Measurements from ENCODE around the gene ARHGAP31. TPM values are rescaled to one million over a fixed set of nuclear protein-coding genes. Genes with fewer than 3 reads are reported as not detected.
"Not testable (repeated sequence)": the region's sequence is repeated elsewhere in the genome, so short reads cannot be mapped to it uniquely, and the experiment has no call there.

ARHGAP31 gene
- total and polyA plus RNA-seq, 3 experiments from 2014 or later, result 3.4 to 25.8 (median 24.2) TPM

GRCh38 chr3:119316313-119316670 lies 22.1 kb downstream of the ARHGAP31 start:
- Histone ChIP-seq H3K27me3 (ENCODE audit: insufficient read depth, low read length, poor library complexity, severe bottlenecking) (no peaks in the 10 kb centered on the region), H3K4me3 (ENCODE audit: low read length) (no peak overlapping the region), H3K9me3 (ENCODE audit: low read length) (no peaks in the 10 kb centered on the region), H3K27ac (ENCODE audit: low read depth, low read length) (no peak overlapping the region), H3K4me1 (ENCODE audit: insufficient read depth, low read length) (no peaks in the 10 kb centered on the region), H3K36me3 (ENCODE audit: insufficient read depth, low read length) (no peaks in the 10 kb centered on the region)
- Mint-ChIP-seq H3K9me3 (no peaks in the 10 kb centered on the region), H3K4me1 (peaks cover 0 to 10% (median 0%) of the 10 kb centered on the region in 3 donors), H3K36me3 (peaks cover 0 to 8% (median 1%) of the 10 kb centered on the region in 3 donors), H3K27me3 (no peaks in the 10 kb centered on the region), H3K27ac (peak overlapping the region in 1 of 8 donors; percentile 23), H3K4me3 (no peak overlapping the region)
- no peak for DNase-seq
- ChIA-PET POLR2A (interaction anchor here (0.7 kb wide), 1 partner anchor 19 kb away, joined by 3 read pairs; no protein-coding TSS in a partner anchor), CTCF (no interaction called here)

GRCh38 chr3:119318876-119319275 lies 24.7 kb downstream of the ARHGAP31 start:
- Histone ChIP-seq H3K9me3 (ENCODE audit: low read length) (no peaks in the 10 kb centered on the region), H3K4me1 (ENCODE audit: insufficient read depth, low read length) (peaks cover 13% of the 10 kb centered on the region), H3K4me3 (ENCODE audit: low read length) (no peak overlapping the region), H3K27me3 (ENCODE audit: insufficient read depth, low read length, poor library complexity, severe bottlenecking) (no peaks in the 10 kb centered on the region), H3K27ac (ENCODE audit: low read depth, low read length) (no peak overlapping the region), H3K36me3 (ENCODE audit: insufficient read depth, low read length) (no peaks in the 10 kb centered on the region)
- no peak overlapping the region for H3K4me3 Mint-ChIP-seq
- CTCF ChIA-PET, result interaction anchor here (1.1 kb wide), 1 partner anchor 24 kb away, joined by 3 read pairs; no protein-coding TSS in a partner anchor
- DNase-seq, result no peak
- H3K27ac Mint-ChIP-seq, result peak overlapping the region in 1 of 8 donors; percentile 56
- H3K27me3 Mint-ChIP-seq, result no peaks in the 10 kb centered on the region
- POLR2A ChIA-PET, result no interaction called here
- peaks cover 0 to 7% (median 5%) of the 10 kb centered on the region in 3 donors for H3K36me3 Mint-ChIP-seq
- H3K9me3 Mint-ChIP-seq, result no peaks in the 10 kb centered on the region
- H3K4me1 Mint-ChIP-seq, result peaks cover 12 to 22% (median 14%) of the 10 kb centered on the region in 3 donors

- POLR2A ChIA-PET, result no interaction called here
- no peaks in the 10 kb centered on the region for H3K27me3 Mint-ChIP-seq
- H3K4me3 Mint-ChIP-seq, result no peak overlapping the region
- H3K36me3 ChIP-seq (ENCODE audit: insufficient read depth, low read length), result no peaks in the 10 kb centered on the region
- no peak overlapping the region for H3K4me3 ChIP-seq (ENCODE audit: low read length)
- H3K27me3 ChIP-seq (ENCODE audit: insufficient read depth, low read length, poor library complexity, severe bottlenecking), result no peaks in the 10 kb centered on the region
- CTCF ChIA-PET, result no interaction called here
- H3K9me3 Mint-ChIP-seq, result no peaks in the 10 kb centered on the region
- peaks cover 0 to 3% (median 3%) of the 10 kb centered on the region in 3 donors for H3K36me3 Mint-ChIP-seq
- H3K4me1 Mint-ChIP-seq, result peaks cover 15 to 22% (median 18%) of the 10 kb centered on the region in 3 donors
- peaks cover 16% of the 10 kb centered on the region for H3K4me1 ChIP-seq (ENCODE audit: insufficient read depth, low read length)
- no peak for DNase-seq
- peak overlapping the region in 2 of 8 donors; percentile 28 to 56 for H3K27ac Mint-ChIP-seq
- no peaks in the 10 kb centered on the region for H3K9me3 ChIP-seq (ENCODE audit: low read length)
- H3K27ac ChIP-seq (ENCODE audit: low read depth, low read length), result no peak overlapping the region
Measured at GRCh38 chr3:119319311-119319710, 25.1 kb downstream of the ARHGAP31 start.

- H3K9me3 Mint-ChIP-seq; H3K27me3 ChIP-seq (ENCODE audit: insufficient read depth, low read length, poor library complexity, severe bottlenecking); H3K9me3 ChIP-seq (ENCODE audit: low read length); H3K36me3 Mint-ChIP-seq; H3K27ac ChIP-seq (ENCODE audit: low read depth, low read length); H3K4me3 ChIP-seq (ENCODE audit: low read length); CTCF ChIA-PET; H3K36me3 ChIP-seq (ENCODE audit: insufficient read depth, low read length); POLR2A ChIA-PET; H3K27me3 Mint-ChIP-seq; DNase-seq: not testable (repeated sequence)
- H3K4me1 ChIP-seq (ENCODE audit: insufficient read depth, low read length), result peaks cover 16% of the 10 kb centered on the region
- Mint-ChIP-seq H3K4me3 (peak overlapping the region in 1 of 7 donors; percentile 17), H3K27ac (peak overlapping the region in 6 of 8 donors; percentile 4 to 67 (median 53)), H3K4me1 (peaks cover 17 to 26% (median 25%) of the 10 kb centered on the region in 3 donors)
Measured at GRCh38 chr3:119320785-119321184, 26.6 kb downstream of the ARHGAP31 start.

- Histone ChIP-seq H3K36me3 (ENCODE audit: insufficient read depth, low read length) (no peaks in the 10 kb centered on the region), H3K27me3 (ENCODE audit: insufficient read depth, low read length, poor library complexity, severe bottlenecking) (no peaks in the 10 kb centered on the region), H3K27ac (ENCODE audit: low read depth, low read length) (peak overlapping the region; percentile 72), H3K4me1 (ENCODE audit: insufficient read depth, low read length) (peaks cover 16% of the 10 kb centered on the region), H3K9me3 (ENCODE audit: low read length) (no peaks in the 10 kb centered on the region), H3K4me3 (ENCODE audit: low read length) (peak overlapping the region; percentile 46)
- Mint-ChIP-seq H3K9me3 (no peaks in the 10 kb centered on the region), H3K27ac (peak overlapping the region; percentile 71 to 98 (median 88)), H3K27me3 (no peaks in the 10 kb centered on the region), H3K4me3 (peak overlapping the region; percentile 77 to 97 (median 82)), H3K4me1 (peaks cover 17 to 26% (median 25%) of the 10 kb centered on the region in 3 donors), H3K36me3 (peaks cover 0 to 3% (median 0%) of the 10 kb centered on the region in 3 donors)
- DNase-seq, result peak in 1 of 5 donors; percentile 4
- ChIA-PET POLR2A (interaction anchor here (0.9 to 1.6 kb wide), 5 partner anchors 28 to 176 kb away, joined by 3 to 19 read pairs (median 5); partner anchors contain the start of genes ARHGAP31, B4GALT4, TIMMDC1 and TMEM39A), CTCF (interaction anchor here (0.9 to 1.8 kb wide), 7 partner anchors 21 to 142 kb away, joined by 3 to 10 read pairs (median 4); partner anchors contain the start of gene ARHGAP31)
Measured at GRCh38 chr3:119322021-119322834, 28.0 kb downstream of the ARHGAP31 start.

GRCh38 chr3:119322835-119323722 lies 28.9 kb downstream of the ARHGAP31 start:
- Histone ChIP-seq H3K27ac (ENCODE audit: low read depth, low read length) (peak overlapping the region; percentile 72), H3K4me1 (ENCODE audit: insufficient read depth, low read length) (peaks cover 16% of the 10 kb centered on the region), H3K9me3 (ENCODE audit: low read length) (no peaks in the 10 kb centered on the region), H3K36me3 (ENCODE audit: insufficient read depth, low read length) (no peaks in the 10 kb centered on the region), H3K4me3 (ENCODE audit: low read length) (peak overlapping the region; percentile 46), H3K27me3 (ENCODE audit: insufficient read depth, low read length, poor library complexity, severe bottlenecking) (no peaks in the 10 kb centered on the region)
- H3K9me3 Mint-ChIP-seq, result no peaks in the 10 kb centered on the region
- ChIA-PET CTCF (interaction anchor here (0.9 to 1.8 kb wide), 7 partner anchors 22 to 141 kb away, joined by 3 to 10 read pairs (median 4); partner anchors contain the start of gene ARHGAP31), POLR2A (interaction anchor here (0.9 to 1.6 kb wide), 5 partner anchors 29 to 175 kb away, joined by 3 to 19 read pairs (median 5); partner anchors contain the start of genes ARHGAP31, B4GALT4, TIMMDC1 and TMEM39A)
- H3K27me3 Mint-ChIP-seq, result no peaks in the 10 kb centered on the region
- peak; percentile 81 to 91 (median 89) for DNase-seq
- H3K4me1 Mint-ChIP-seq, result peaks cover 17 to 26% (median 25%) of the 10 kb centered on the region in 3 donors
- H3K27ac Mint-ChIP-seq, result peak overlapping the region; percentile 93 to 99 (median 98)
- H3K36me3 Mint-ChIP-seq, result peaks cover 0 to 3% (median 0%) of the 10 kb centered on the region in 3 donors
- peak overlapping the region; percentile 85 to 97 (median 90) for H3K4me3 Mint-ChIP-seq

- no peaks in the 10 kb centered on the region for H3K27me3 Mint-ChIP-seq
- Histone ChIP-seq H3K27me3 (ENCODE audit: insufficient read depth, low read length, poor library complexity, severe bottlenecking) (no peaks in the 10 kb centered on the region), H3K36me3 (ENCODE audit: insufficient read depth, low read length) (no peaks in the 10 kb centered on the region), H3K4me1 (ENCODE audit: insufficient read depth, low read length) (peaks cover 16% of the 10 kb centered on the region), H3K9me3 (ENCODE audit: low read length) (no peaks in the 10 kb centered on the region), H3K27ac (ENCODE audit: low read depth, low read length) (peak overlapping the region; percentile 72), H3K4me3 (ENCODE audit: low read length) (peak overlapping the region; percentile 46)
- H3K27ac Mint-ChIP-seq, result peak overlapping the region; percentile 93 to 99 (median 98)
- H3K4me1 Mint-ChIP-seq, result peaks cover 17 to 26% (median 25%) of the 10 kb centered on the region in 3 donors
- CTCF ChIA-PET, result no interaction called here
- H3K36me3 Mint-ChIP-seq, result peaks cover 0 to 3% (median 0%) of the 10 kb centered on the region in 3 donors
- peak overlapping the region; percentile 85 to 97 (median 90) for H3K4me3 Mint-ChIP-seq
- H3K9me3 Mint-ChIP-seq, result no peaks in the 10 kb centered on the region
- POLR2A ChIA-PET, result no interaction called here
- no peak for DNase-seq
Measured at GRCh38 chr3:119323723-119324085, 29.5 kb downstream of the ARHGAP31 start.

Data from CD8-positive, alpha-beta memory T cell (primary cell).